22Rv1 (cell line): ENCODE measurements around the gene PDGFRB.

Experiments
- CTCF ChIP-seq: fragments of 450-650 bp; IDR thresholded peaks from 2 replicates; pipeline ENCODE4 v1.5.1; 2017; ENCODE audit warnings: mild to moderate bottlenecking
- ZFX ChIP-seq: fragments of 450-650 bp; IDR thresholded peaks from 2 replicates; pipeline ENCODE4 v1.6.1; 2017; ENCODE audit warnings: antibody characterized with exemption, borderline replicate concordance

GRCh38 chr5:150114773-150115408 lies 40.8 kb downstream of the PDGFRB start:
- TF ChIP-seq CTCF (no peak), ZFX (no peak)
